Lung (tissue), 12 donors: ENCODE results near the gene LMBRD2. TPM values are rescaled to one million over a fixed set of nuclear protein-coding genes. Genes with fewer than 3 reads are reported as not detected.

Source experiments
- ATAC-seq: fragments of 200-7000 bp; cut with Tn5 transposase; one replicate; pipeline ENCODE4 v1.9.1; 2020; ENCODE audit warnings: moderate number of reproducible peaks; ENCODE audit not compliant: insufficient read depth, low FRiP score
- DNase-seq, 3 donors: peaks; one replicate each; pipeline ENCODE4 v3.0.0-alpha.2; 2013 to 2017
- H3K27ac ChIP-seq, 2 donors: one replicate each; pipeline ENCODE4 v1.5.1; 2013; ENCODE audit warnings: mild to moderate bottlenecking in 2 of 2, moderate library complexity in 2 of 2, control low read depth in 1 of 2, inconsistent platforms in 1 of 2, low read depth in 1 of 2, low read length in 1 of 2
- H3K27me3 ChIP-seq, 3 donors: one replicate each; pipeline ENCODE4 v1.5.1; 2013; ENCODE audit warnings: low read length in 2 of 3; ENCODE audit not compliant: control insufficient read depth in 3 of 3, insufficient read depth in 3 of 3
- H3K36me3 ChIP-seq, 4 donors: one replicate each; pipeline ENCODE4 v1.5.1; 2013; ENCODE audit warnings: low read length in 4 of 4, mild to moderate bottlenecking in 1 of 4, moderate library complexity in 1 of 4; ENCODE audit not compliant: control insufficient read depth in 4 of 4, insufficient read depth in 4 of 4
- H3K4me1 ChIP-seq, 5 donors: one replicate each; pipeline ENCODE4 v1.5.1; 2013; ENCODE audit warnings: low read length in 5 of 5, mild to moderate bottlenecking in 2 of 5, moderate library complexity in 1 of 5; ENCODE audit not compliant: control insufficient read depth in 5 of 5, insufficient read depth in 5 of 5
- H3K4me3 ChIP-seq: one replicate; pipeline ENCODE4 v1.5.1; 2013; ENCODE audit warnings: mild to moderate bottlenecking, control low read depth, moderate library complexity
- H3K9ac ChIP-seq, 2 donors: one replicate each; pipeline ENCODE4 v1.5.1; 2013; ENCODE audit warnings: low read length in 2 of 2, control low read depth in 1 of 2; ENCODE audit not compliant: insufficient read depth in 1 of 2
- H3K9me3 ChIP-seq, 4 donors: one replicate each; pipeline ENCODE4 v1.5.1; 2013; ENCODE audit warnings: low read length in 3 of 4, mild to moderate bottlenecking in 1 of 4, moderate library complexity in 1 of 4; ENCODE audit not compliant: control insufficient read depth in 4 of 4, insufficient read depth in 3 of 4
- WGBS, 2 donors: extraction: QIAGEN DNeasy Blood & Tissue Kit; methylation state at CpG; one replicate each; pipeline ENCODE4 v1.1.7; 2013; 5-methylcytosine and 5-hydroxymethylcytosine counted together
- polyA plus RNA-seq, 2 donors: library from polyadenylated mRNA; stranded (reverse); fragments of 200-250 nt; gene quantifications; one replicate each; pipeline ENCODE4 v1.2.1, GENCODE V29; 2013
- total RNA-seq, 2 donors: library from RNA; depleted of rRNA in 1 of 2; stranded (reverse); fragments of >200 nt in 1 of 2; gene quantifications; one replicate each; pipeline ENCODE4 v1.2.1, GENCODE V29; 2014 to 2021
- TF ChIP-seq, protein P1 (sequence below): IDR thresholded peaks from 2 replicates; pipeline ENCODE4 v1.5.1; 2012; ENCODE audit warnings: mild to moderate bottlenecking; ENCODE audit errors: control extremely low read depth, extremely low read depth
- donor health status: control.
- donor health status: control.
- donor health status: Bipolar disorder and iron deficiency.
- donor health status: healthy.
- donor health status: DM: yes; HTN: yes; CAD: no.

The LMBRD2 gene
- total and polyA plus RNA-seq, 4 donors: 2.1 to 16.8 (median 7.9) TPM

DNA sequence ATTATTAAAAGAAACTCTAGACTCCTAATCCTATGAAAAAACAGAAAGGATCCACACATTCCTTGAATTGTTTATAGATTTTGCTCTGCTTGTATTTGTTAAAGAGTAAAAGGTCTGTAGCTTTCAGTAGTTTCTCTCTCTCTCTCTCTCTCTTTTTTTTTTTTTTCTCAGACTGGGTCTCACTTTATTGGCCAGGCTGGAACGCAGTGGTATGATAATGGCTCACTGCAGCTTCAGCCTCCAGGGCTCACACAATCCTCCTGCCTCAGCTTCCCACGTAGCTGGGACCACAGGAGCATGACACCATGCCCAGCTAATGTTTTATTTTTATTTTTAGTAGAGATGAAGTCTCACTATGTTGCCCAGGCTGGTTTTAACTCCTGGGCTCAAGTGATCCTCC is 94.3 kb downstream of the LMBRD2 start:
- no peak overlapping the region for H3K27ac ChIP-seq
- DNase-seq (no peak), ATAC-seq (no peak)
- 84 to 86% methylated on average over 2 of the region's 2 CpGs for WGBS, 2 donors
- H3K36me3 ChIP-seq: no peaks in the 10 kb centered on the region
- H3K4me3 ChIP-seq: no peak overlapping the region
- no peaks in the 10 kb centered on the region for H3K4me1 ChIP-seq
- H3K9ac ChIP-seq: no peak overlapping the region
- no peaks in the 10 kb centered on the region for H3K9me3 ChIP-seq
- no peaks in the 10 kb centered on the region for H3K27me3 ChIP-seq
- TF ChIP-seq, protein P1, sequence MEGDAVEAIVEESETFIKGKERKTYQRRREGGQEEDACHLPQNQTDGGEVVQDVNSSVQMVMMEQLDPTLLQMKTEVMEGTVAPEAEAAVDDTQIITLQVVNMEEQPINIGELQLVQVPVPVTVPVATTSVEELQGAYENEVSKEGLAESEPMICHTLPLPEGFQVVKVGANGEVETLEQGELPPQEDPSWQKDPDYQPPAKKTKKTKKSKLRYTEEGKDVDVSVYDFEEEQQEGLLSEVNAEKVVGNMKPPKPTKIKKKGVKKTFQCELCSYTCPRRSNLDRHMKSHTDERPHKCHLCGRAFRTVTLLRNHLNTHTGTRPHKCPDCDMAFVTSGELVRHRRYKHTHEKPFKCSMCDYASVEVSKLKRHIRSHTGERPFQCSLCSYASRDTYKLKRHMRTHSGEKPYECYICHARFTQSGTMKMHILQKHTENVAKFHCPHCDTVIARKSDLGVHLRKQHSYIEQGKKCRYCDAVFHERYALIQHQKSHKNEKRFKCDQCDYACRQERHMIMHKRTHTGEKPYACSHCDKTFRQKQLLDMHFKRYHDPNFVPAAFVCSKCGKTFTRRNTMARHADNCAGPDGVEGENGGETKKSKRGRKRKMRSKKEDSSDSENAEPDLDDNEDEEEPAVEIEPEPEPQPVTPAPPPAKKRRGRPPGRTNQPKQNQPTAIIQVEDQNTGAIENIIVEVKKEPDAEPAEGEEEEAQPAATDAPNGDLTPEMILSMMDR: no peak

DNA sequence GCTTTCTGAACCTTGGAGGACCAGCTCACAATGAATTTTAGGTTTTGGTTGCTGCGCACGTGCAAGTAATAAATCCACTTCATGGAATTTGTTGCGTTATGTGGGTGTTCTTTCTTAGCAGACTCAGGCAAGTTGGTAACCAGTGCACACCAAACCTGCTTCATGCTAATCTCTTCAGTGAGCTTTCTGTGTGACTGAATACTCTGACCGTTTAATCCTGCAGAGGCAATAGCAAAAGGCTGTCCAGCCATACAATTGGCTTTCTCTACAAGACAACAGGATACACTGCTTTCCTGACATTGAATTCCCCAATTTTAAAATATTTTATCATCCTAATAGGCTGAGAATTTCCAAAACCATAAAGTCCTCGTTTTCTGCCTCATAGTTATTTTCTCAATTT is 95.3 kb downstream of the LMBRD2 start:
- no peak overlapping the region for H3K4me3 ChIP-seq
- no peaks in the 10 kb centered on the region for H3K36me3 ChIP-seq
- H3K9me3 ChIP-seq: no peaks in the 10 kb centered on the region
- no peak overlapping the region for H3K27ac ChIP-seq
- DNase-seq: no peak
- 71 to 74% methylated on average over 5 of the region's 5 CpGs for WGBS, 2 donors
- TF ChIP-seq, protein P1: no peak
- no peaks in the 10 kb centered on the region for H3K4me1 ChIP-seq
- H3K27me3 ChIP-seq: no peaks in the 10 kb centered on the region
- no peak for ATAC-seq
- H3K9ac ChIP-seq: no peak overlapping the region

DNA sequence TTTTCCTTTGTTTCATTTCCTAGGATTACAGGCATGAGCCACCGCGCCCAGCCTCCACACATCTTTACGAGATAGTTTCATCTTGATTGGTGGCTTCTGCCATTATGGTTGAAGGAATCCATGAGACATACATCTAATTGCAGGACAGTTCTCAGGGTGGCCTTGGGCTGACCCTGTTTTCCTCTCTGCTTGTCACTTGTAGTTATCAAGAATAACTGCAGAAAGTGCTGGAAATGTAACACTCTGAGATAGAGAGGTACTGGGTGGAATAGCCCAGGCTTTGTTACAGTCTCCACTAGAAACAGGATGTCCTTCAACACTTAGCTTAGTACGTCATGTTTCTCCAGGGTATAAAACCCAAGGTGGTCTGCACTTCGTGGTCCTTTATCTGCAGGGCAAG is 95.7 kb downstream of the LMBRD2 start:
- no peak overlapping the region for H3K27ac ChIP-seq
- H3K9me3 ChIP-seq: no peaks in the 10 kb centered on the region
- no peak overlapping the region for H3K4me3 ChIP-seq
- H3K9ac ChIP-seq: no peak overlapping the region
- ATAC-seq (no peak), DNase-seq (no peak)
- TF ChIP-seq, protein P1: no peak
- no peaks in the 10 kb centered on the region for H3K4me1 ChIP-seq
- WGBS, 2 donors: 60 to 73% methylated on average over 5 of the region's 5 CpGs
- H3K27me3 ChIP-seq: no peaks in the 10 kb centered on the region
- H3K36me3 ChIP-seq: no peaks in the 10 kb centered on the region

DNA sequence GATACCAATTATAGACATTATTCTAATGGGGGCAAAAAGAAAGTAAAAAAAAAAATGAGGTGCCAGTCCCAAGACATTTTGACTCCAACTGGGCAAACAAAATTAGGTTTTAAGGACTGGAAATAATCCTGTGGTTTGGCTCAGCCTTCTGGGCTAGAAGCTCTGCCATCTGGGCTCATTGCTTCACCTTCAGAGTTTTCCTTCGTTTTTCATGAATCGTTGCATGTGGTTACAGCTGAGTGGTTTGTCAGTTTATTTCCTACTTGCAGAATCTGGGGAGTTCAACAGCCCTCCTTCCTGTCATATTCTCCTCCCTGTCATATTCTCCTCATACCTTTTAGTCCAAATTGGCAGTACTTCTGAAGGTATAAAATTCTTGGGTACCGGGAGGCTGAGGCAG is 97.0 kb downstream of the LMBRD2 start:
- ATAC-seq (no peak), DNase-seq (no peak)
- H3K27ac ChIP-seq: no peak overlapping the region
- no peaks in the 10 kb centered on the region for H3K4me1 ChIP-seq
- no peaks in the 10 kb centered on the region for H3K27me3 ChIP-seq
- no peak overlapping the region for H3K9ac ChIP-seq
- no peaks in the 10 kb centered on the region for H3K9me3 ChIP-seq
- H3K4me3 ChIP-seq: no peak overlapping the region
- TF ChIP-seq, protein P1: no peak
- no peaks in the 10 kb centered on the region for H3K36me3 ChIP-seq
- 32 to 52% methylated on average over 3 of the region's 3 CpGs for whole genome bisulfite sequencing, 2 donors
